Hindlimb muscle (tissue), 1 donor: ENCODE results near the gene TMC2. TPM values are rescaled to one million over a fixed set of nuclear protein-coding genes. Genes with fewer than 3 reads are reported as not detected.
"Not testable (repeated sequence)": the region's sequence is repeated elsewhere in the genome, so short reads cannot be mapped to it uniquely, and the experiment has no call there.

Experiments used
- DNase-seq: peaks from one replicate; pipeline ENCODE4 v3.0.0-alpha.2; 2013
- polyA plus RNA-seq: library from polyadenylated mRNA; unstranded; fragments of 120-200 nt; gene quantifications from one replicate; pipeline ENCODE4 v1.2.1, GENCODE V29; 2013; ENCODE audit not compliant: insufficient read length

TMC2 gene, protein sequence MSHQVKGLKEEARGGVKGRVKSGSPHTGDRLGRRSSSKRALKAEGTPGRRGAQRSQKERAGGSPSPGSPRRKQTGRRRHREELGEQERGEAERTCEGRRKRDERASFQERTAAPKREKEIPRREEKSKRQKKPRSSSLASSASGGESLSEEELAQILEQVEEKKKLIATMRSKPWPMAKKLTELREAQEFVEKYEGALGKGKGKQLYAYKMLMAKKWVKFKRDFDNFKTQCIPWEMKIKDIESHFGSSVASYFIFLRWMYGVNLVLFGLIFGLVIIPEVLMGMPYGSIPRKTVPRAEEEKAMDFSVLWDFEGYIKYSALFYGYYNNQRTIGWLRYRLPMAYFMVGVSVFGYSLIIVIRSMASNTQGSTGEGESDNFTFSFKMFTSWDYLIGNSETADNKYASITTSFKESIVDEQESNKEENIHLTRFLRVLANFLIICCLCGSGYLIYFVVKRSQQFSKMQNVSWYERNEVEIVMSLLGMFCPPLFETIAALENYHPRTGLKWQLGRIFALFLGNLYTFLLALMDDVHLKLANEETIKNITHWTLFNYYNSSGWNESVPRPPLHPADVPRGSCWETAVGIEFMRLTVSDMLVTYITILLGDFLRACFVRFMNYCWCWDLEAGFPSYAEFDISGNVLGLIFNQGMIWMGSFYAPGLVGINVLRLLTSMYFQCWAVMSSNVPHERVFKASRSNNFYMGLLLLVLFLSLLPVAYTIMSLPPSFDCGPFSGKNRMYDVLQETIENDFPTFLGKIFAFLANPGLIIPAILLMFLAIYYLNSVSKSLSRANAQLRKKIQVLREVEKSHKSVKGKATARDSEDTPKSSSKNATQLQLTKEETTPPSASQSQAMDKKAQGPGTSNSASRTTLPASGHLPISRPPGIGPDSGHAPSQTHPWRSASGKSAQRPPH
- polyA plus RNA-seq, result 0.13 TPM

DNA sequence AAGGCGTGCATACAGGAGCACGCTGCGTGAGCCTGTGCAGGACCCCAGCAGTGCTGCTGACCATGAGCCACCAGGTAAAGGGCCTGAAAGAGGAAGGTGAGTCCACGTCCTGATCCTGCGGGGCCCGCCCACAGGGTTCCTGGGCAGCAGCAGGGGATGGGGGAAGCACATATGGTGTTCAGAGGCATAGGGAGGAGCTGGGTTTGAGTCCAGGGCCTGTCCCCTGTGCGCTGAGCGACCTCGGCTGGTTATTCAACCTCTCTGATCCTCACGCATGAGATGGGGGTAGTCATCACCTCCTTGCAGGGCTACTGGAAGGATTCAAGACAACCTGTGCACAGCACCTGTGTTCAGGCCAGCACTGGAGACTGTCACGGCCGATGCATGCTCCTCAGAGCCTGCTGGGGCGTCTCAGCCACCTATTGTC, at the start of gene TMC2:
TMC2 (plus strand) TSS at position 14 of the 427 bp plus-strand sequence; CDS start at position 63, 49 bp downstream.
- no peak for DNase-seq

DNA sequence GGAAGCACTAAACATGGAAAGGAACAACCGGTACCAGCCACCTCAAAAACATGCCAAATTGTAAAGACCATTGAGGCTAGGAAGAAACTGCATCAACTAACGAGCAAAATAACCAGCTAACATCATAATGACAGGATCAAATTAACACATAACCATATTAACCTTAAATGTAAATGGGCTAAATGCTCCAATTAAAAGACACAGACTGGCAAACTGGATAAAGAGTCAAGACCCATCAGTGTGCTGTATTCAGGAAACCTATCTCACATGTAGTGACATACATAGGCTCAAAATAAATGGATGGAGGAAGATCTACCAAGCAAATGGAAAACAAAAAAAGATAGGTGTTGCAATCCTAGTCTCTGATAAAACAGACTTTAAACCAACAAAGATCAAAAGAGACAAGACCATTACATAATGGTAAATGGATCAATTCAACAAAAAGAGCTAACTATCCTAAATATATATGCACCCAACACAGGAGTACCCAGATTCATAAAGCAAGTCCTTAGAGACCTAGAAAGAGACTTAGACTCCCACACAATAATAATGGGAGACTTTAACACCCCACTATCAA, 33.5 kb upstream of the TMC2 start:
- DNase-seq, result not testable (repeated sequence)

DNA sequence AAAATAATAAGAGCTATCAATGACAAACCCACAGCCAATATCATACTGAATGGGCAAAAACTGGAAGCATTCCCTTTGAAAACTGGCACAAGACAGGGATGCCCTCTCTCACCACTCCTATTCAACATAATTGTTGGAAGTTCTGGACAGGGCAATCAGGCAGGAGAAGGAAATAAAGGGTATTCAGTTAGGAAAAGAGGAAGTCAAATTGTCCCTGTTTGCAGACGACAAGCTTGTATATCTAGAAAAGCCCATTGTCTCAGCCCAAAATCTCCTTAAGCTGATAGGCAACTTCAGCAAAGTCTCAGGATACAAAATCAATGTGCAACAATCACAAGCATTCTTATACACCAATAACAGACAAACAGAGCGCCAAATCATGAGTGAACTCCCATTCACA, 31.6 kb upstream of the TMC2 start:
- DNase-seq, result not testable (repeated sequence)

DNA sequence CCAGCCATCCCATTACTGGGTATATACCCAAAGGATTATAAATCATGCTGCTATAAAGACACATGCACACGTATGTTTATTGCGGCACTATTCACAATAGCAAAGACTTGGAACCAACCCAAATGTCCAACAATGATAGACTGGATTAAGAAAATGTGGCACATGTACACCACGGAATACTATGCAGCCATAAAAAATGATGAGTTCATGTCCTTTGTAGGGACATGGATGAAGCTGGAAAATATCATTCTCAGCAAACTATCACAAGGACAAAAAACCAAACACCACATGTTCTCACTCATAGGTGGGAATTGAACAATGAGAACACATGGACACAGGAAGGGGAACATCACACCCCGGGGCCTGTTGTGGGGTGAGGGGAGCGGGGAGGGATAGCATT, 29.9 kb upstream of the TMC2 start:
- not testable (repeated sequence) for DNase-seq

DNA sequence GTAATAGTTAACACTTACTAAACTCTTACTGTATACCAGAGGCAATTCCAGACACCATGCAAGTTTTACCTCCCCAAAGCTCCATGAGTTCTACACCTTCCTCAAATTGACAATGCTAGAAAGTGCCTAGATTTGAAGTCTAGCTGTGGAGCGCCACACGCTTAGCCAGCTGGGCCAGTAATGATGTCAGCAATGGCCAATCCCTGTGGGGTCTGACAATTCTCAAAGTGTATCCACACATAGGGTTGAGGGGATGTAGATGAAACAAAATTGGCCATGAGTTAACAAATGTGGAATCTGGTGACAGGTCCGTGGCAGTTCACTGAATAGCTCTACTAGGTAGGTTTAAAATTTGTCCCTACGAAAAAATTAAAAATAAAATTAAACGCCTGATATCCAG, 28.9 kb upstream of the TMC2 start:
- no peak for DNase-seq

DNA sequence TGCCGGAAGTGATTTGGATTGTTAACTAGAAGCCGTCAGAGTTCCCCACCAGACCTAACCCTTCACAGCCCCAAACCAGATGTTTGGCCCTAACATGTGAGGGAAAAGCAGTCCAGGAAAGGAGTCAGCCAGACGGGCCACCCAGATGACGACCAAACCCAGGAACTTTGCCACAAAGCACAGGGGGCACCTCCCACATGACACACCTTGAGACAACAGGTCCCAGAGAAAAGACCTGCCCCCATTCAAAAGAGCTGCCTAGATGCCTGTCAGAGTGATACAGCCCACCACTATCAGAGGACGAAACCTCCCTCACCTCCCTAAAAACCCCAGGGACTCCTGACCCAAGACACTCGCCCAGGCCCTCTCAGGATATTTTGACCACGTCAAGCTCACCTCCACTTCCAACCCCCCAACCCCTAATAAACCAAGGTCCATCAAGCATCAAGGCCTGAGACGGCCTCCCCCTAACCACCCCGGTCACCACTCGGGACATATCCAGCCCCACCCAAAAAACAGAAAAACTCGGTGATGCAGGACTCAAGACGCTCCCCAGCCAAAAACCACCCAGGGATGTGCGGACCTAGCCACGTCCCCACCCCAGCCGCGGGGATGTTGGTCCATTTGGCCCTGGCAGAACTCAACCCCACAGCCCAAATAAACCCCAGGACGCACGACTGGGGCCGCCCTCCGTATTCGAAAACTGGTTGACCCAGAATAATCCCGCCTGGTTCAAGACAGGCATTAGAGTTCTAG, 28.3 kb upstream of the TMC2 start:
- DNase-seq, result peak; percentile 8

DNA sequence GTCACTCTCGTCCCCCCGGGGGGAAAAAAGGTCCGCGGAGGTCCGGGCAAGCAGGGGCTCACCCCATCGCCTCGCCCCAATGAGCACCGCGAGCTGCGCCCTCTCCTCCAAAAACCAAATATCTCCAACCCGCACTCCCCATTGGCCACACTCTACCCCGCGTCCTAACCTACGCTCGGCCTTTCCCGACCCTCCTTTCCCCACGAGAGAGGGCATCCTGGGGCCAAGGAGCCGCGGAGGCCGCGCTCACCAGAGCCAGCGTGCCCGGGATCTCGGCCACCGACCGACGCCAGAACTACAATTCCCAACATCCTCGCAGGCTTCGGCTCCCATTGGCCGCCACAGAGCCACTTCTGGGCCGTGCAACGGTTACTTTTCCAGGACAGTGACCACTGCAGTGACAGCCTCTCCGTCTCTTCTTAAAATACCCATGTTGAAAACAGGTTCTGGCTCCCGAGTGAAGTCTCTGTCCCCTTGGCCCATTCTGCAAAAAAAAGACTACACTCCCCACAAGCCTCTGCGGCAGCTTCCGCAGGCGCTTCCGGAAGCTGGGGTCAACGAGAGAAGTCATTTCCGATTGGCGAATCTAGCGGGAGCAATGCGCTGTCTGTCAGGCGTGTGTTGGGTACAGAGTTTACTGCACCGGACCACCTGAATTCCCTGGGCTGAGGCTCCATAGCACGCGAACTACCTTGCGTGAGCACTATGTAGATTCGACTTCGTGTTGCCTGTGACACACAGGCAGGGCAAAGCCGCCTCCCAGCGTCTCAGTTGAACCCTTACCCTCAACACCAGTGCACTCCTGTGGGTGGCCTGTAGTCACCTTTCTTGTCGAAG, 27.5 kb upstream of the TMC2 start, which contains the start of gene ZNF343:
ZNF343 (minus strand) TSS at position 285 of the 837 bp plus-strand sequence. CDS start 15,020 bp downstream, outside the sequence.
- peak; percentile 89 for DNase-seq

DNA sequence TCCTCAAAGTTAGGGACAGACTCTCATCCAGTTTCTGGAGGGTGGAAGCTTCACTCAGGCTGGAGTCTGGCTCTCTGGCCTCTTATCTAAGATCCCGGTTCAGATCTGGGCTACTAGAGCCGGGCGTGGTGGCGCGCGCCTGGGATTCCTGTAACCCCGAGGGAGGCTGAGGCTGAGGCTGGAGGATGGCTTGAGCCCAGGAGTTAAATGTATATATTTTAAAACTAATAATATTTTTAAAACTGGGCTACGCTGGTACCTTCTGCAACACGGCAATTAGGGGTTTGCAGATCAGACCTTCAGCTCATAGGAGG, 26.9 kb upstream of the TMC2 start:
- no peak for DNase-seq

DNA sequence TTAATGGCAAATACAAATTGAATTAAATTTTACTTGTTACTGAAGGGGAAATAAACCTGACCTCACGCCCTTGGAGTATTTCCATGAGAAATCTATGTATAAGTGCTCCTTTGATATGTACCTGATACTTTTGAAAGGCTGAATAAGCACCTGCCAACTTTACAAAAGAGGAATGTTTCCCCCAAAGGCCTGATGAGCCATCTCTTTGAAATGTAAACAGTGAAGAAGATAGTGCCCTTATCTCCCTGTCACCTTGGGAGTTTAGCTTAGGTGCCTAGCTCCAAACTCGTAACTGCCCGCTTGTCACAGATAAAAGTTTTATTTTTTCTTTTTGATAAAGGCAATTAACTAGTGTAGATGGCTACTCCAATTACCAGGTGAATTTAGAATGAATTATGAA, 26.6 kb upstream of the TMC2 start:
- DNase-seq, result no peak

DNA sequence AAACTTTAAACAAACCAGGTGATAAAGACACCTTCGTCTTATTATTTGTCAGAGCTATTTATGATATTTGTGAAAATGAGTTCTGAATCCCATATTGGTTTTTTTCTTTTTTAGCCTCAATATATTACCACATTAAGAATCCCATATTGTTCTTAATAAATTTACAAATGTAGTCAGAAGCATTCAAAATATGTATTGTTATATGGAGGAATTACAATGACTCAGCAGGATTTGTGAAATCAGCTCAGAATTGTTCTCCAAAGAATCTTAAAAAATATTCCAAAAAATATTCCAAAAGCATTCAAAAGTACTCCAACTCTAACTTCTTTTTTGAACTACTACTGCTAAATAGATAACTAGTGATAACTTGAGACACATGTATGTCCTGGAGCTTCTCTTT, 21.2 kb upstream of the TMC2 start:
- no peak for DNase-seq

DNA sequence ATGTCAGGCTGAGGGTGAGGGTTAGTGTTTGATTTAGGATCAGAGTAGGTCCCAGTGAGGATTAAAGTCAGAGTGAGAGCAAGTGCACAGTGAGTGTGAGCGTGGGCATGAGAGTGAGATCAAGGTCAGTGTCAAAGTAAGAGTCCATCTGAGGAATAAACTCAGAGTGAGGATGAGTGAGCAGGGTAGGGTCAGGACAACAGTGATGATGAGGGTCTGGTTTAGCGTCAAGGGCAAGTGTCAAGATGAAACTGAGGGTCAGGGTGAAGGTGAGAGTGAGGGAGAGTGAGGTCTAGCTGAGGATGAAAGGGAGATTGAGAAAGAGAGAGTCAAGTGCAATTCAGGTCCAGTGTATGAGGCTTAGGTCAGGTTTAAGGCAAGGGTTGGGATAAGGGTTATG, 20.0 kb upstream of the TMC2 start:
- DNase-seq, result no peak

DNA sequence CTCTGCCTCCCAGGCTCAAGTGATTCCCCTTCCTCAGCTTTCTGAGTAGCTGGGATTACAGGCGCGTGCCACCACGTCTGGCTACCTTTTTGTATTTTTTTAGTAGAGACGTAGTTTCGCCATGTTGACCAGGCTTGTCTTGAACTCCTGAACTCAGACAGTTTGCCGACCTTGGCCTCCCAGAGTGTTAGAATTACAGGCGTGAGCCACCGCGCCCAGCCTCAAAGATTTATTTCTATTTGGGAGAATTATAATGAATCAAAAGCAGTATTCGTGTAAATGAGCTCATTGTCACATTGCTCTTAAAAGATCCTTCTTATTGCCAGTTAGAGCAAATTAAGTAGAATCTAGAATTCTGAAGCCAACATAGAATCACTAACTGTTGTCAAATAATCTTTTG, 18.3 kb upstream of the TMC2 start:
- DNase-seq, result no peak

DNA sequence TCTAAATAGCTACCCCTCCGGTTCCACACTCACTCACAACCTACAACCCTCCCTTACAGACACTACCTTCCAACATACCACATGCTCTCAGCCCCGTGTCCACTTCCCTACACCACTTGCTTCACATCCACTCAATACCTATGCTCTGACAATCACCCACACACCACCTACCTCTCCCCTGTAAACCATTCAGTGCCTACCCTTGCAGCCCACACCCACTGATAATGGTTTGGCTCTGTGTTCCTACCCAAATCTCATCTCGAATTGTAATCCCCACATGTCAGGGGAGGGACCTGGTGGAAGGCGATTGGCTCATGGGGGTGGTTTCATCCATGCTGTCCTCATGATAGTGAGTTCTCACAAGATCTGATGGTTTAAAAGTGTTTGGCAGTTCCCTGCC, 17.8 kb upstream of the TMC2 start:
- no peak for DNase-seq

DNA sequence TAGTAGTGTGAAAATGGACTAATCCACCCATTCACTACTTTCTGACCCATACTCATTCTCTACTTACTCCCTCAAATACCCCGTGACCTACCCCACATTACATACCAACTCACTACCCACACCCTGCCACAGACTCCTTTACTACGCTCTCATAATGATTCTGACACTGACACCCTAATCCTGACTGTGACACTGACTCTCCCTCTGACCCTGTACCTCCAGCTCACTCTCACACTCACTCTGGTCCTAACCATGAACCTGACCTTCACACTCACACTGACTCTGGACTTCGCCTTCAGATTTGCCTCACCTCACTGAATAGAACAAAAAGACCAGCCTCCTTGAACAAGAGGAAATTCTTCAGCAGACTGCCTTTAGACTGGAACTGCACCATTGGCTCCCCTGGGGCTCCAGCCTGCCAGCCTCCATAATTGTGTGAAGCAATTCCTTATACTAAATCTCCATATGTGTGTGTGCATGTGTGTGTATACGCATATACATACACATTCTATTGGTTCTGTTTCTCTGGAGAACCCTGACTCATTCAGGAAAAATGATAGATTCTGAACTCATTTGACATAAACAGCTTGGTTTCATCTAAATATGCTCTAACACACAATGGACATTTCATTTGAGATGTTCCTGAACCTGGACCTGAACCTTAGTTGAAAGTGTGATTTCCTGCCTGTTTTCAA, 17.1 kb upstream of the TMC2 start:
- no peak for DNase-seq

DNA sequence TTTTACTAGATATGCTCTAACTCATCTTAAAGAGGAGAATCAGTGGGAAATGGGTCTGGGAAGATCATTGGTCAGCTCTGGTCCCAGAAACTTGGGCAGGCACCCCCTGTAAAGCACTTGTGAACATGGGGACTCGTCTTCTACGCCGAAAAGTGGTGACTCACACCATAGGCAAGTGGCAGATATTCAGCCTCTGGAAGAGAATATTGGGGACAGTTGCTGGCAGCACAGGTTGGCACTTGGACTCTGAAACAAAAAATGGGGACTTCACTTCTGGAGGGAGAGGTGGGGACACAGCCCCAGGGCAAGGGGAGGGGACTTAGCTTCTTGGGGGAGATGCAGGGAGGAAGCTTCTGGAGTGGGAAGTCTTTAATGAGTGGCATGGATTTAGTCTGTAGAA, 15.8 kb upstream of the TMC2 start:
- DNase-seq, result no peak

DNA sequence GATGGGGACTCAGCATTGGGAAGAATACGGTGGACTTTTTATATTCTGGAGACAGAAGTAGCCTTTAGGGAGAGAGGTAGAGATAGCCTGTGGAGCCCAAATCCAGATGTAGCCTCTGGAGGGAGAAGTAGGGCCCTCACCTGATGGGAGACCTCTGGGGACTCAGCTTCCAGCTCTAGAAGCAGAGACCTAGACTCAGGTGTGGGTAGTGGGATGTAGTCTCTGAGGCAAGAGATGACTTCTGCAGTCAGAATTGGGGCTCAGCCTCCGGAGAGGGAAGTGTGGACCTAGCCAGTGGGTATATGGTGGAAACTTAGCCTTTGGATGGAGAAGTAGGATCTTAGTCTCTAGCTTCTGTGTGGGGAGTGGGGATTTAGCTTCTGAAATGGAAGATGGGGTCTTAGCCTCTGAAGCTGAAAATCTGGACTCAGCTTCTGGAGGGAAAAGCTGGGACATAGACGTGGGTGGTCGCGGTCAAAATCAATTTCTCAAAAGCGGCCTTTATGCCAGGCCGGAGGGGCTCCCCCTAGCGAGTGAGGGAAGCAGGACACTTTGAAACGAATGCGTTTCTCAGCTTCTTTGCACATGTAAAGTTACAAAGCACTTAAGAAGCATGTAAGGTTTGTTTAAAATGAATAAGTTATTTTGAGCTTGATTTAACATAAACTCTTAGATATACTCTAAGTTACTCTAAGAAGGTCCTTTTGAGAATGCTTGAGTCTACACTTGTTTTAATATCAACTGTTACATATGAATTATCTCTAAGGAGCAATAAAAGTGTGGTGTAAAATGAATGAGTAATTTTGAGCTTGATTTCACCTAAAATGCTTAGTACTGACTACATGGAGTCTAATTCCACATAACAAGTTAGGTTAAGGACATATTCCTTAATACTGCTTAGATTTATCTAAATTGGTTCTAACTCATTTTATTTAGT, 14.7 kb upstream of the TMC2 start:
- no peak for DNase-seq

DNA sequence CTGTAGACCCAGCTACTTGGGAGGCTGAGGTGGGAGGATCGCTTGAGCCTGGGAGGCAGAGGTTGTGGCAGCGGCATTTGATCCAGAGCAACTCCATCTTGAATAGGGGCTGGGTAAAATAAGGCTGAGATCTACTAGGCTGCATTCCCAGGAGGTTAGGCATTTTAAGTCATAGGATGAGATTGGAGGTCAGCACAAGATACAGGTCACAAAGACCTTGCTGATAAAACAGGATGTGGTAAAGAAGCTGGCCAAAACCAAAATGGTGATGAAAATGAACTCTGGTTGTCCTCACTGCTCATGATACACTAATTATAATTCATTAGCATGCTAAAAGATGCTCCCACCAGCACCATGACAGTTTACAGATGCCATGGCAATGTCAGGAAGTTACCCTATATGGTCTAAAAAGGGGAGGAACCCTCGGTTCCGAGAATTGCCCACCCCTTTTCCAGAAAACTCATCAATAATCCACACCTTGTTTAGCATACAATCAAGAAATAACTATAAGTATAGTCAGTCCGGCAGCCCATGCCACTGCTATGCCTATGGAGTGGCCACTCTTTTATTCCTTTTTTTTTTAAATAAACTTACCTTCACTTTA, 13.4 kb upstream of the TMC2 start:
- DNase-seq, result not testable (repeated sequence)

DNA sequence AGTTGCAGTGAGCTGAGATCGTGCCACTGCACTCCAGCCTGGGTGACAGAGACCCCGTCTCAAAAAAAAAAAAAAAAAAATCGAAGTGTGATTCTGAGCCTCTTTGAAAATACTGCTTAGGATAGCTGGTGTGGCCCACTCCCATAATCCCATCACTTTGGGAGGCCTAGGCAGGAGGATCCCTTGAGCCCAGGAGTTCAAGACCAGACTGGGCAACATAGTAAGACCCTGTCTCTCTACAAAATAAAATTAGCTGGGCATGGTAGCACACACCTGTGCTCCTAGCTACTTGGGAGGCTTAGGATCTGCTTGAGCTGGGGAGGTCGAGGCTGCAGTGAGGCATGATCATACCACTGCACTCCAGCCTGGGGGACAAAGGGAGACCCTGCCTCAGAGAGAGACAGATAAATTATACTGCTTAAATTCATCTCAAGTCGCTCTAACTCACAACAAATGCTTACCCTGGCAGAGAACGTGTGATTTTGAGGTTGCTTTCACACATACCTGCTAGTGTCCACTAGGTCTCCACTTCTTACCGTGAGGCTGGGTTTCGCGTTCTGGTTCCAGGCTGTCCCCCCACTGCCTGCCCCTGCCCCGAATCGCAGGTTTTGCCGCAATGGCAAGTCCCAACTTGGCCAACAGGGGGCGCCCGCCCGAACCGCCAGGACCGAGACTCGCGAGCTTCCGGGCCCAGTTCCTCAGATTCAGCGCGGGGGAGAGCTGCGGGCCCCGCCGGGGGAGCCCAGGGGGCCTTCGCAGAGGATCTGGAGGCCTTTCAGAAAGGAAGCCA, 12.3 kb upstream of the TMC2 start:
- DNase-seq, result peak; percentile 87
